GM18907 (cell line): ENCODE measurements around the gene VTA1.

Experiments
- ATAC-seq: cut with Tn5 transposase; IDR thresholded peaks from one replicate; pipeline ENCODE4 v1.9.1; 2021; ENCODE audit warnings: mild to moderate bottlenecking, moderate library complexity; ENCODE audit not compliant: unreplicated experiment

The VTA1 gene

DNA sequence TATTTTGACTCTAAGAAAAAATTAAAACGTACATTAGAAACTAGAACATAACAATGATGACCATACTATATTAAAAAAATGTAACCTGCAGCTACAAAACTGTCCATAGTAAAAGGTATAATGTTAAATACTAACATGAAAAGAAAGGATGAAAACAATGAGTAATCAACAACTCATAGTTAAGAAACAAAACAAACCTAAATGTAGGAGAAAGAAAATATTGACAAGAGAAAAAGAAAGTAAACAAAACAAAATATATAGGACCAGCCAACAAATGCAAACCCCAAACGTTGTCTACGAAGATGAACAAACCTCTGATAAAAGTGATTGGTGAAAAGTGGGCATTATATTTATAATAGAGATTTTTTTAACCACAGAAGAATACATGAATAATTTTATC is 113.7 kb downstream of the VTA1 start:
- ATAC-seq, result no peak

DNA sequence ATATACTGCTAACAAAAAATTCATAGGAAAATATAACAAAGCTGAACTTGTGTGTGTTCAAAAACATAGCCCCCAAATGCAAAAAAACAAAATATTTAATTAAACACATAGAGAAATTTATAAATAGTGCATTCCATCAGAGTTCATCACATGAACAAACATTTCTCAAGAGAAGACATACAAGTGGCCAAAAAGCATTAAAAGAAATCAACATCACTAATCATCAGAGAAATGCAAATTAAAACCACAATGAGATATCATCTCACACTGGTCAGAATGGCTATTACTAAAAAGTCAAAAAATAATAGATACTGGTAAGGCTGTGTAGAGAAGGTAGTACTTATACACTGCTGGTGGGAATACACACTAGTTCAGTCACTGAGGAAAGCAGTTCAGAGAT is 115.2 kb downstream of the VTA1 start:
- no peak for ATAC-seq

DNA sequence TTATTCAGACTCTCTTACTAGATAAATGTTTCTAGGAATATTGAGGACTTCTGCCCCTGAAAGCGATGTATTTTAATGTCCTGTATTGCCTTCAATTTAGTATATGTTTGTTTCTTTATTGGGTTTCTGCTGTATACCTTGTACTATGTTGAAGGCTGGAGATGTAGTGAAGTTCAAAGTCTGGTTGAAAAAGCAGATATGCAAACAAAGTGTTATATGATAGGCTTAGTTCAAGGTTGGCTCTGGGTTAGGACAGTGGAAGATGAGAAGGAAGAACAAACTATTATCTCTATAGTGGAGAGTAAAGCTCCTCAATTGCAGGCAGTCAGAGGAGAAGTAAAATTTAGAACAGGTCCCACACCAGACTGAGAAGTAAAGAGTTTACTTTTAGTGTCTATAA is 118.4 kb downstream of the VTA1 start:
- ATAC-seq, result no peak

DNA sequence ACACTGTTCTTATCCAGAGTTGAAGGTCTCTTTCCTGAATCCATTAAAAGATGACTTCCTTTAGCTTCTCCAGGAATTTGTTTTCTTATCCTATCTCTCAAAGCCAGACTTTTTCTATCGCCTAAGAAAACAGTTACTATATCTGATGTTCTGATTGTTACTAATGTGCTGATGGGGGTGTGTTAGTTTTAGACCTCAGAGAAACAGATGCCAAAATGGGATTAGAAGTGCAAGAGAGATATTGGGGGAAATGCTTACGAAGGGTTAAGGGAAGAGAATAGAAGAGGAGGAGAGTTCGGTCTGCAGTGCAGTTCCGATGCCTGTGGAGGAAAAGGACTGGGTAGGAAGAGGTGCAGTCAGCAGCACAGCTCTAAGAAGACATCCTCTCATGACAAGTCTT is 119.0 kb downstream of the VTA1 start:
- no peak for ATAC-seq

DNA sequence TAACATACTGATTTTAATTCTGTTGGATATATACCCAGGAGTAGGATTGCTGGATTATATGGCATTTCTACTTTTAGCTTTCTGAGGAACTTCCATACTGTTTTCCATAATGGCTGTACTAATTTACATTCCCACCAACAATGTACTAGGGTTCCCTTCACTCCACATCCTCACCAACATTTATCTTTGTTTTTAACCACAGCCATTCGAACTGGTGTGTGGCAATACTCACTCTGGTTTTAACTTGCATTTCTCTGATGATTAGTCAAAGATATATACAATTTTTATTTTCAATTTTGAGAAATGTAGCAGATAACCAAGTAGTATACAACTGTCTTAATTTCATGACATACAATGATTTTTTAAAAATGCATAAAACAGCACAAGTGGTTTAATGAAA is 124.4 kb downstream of the VTA1 start:
- no peak for ATAC-seq
